Stimulated activated CD4-positive, alpha-beta T cell treated with anti-CD3 and anti-CD28 coated beads, Interleukin-15, amount 100 ng/mL, for 1 hour (primary cell): ENCODE results near the gene TAGLN3.

ENCODE experiments used
- DNase-seq, 2 donors: peaks; one replicate each; pipeline ENCODE4 v3.0.0-alpha.2; 2020; ENCODE audit warnings: low read depth in 1 of 2, low spot score in 1 of 2

TAGLN3 gene

DNA sequence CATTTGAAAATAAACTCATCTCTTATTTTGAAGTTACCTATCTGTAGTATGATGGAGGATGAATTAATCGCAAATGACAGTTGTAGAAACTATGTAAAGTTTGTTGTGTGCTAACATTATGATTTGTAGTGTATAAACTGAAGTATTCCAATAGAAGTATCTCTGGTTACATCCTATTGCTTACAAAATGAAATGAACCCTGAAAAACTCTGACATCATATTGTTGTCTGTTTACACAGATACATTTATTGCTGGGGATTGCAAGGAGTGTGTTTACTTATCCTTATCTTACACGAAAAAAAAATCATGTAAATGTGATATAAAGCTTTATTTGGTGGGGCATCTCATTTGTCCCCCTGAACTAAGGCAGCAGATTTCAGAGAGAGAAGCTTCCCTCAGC lies 22.5 kb upstream of the TAGLN3 start:
- no peak for DNase-seq

DNA sequence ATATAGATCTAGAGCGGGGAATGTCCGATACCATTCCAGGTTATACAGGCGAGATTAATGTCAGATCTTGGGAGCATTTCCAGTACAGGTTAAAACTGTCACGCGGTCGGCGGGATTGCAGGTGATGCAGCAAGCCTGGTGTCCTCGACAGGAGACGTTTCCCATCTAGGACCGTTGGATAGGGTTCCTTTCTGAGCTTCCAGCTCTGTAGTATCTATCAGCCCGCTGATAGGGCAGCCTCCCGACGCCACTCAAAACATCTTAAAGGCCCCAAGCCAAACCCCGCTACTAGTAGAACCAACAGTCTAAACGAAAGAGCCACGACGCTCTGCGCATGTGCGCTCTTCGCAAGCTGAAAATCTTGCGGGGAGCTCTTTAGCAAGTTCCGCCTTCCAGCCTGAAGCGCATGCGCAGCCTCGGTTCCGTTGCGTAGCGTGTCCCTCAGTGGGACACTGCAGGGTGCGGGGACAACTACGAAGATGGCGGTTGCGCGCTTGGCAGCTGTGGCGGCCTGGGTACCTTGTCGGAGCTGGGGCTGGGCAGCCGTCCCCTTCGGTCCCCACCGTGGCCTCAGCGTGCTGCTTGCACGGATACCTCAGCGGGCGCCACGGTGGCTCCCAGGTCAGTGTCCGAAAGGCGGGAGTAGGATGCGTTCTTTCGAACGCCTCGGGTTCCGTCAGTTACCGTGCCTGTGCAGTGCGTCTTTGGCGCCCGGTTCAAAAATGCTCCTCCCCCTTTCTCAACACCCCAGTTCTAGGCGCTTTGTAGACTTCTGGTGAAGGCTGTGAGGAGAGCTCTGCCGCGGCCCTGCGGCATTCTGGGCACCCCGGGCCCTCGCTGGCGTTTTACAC lies 19.9 kb upstream of the TAGLN3 start, which contains the start of gene ABHD10:
TSS of gene ABHD10 (plus strand) at position 444 of the 851 bp plus-strand sequence. CDS start at position 480, 36 bp downstream.
- DNase-seq, result peak; percentile 92 to 95

DNA sequence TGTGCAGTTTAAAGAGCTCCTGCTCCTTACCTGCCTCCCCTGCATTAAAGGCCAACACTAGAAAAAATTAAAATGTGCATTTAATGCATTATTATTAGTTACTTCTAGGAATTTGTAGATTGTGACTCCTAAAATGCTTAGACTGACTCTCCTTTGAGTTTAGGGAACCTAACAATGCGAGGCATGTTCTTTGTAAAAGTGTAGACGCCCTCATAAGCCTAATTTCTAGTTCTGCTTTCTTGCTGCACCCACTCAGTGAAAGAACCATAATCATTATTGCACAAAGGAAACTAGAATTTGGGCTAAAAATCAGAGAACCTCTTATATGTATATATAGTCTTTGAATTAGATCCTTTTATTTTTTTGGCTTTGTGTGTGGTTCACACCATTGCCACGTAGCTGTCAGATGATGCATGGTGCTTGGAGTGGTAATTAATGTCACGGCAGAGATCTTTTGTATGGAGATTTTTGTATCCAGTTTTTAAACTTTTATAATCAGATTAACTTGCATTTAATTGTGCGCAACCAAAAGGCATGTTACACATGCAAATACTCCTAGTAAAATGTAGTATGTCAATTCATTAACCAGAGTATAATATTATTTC lies 19.2 kb upstream of the TAGLN3 start:
- DNase-seq, result no peak

DNA sequence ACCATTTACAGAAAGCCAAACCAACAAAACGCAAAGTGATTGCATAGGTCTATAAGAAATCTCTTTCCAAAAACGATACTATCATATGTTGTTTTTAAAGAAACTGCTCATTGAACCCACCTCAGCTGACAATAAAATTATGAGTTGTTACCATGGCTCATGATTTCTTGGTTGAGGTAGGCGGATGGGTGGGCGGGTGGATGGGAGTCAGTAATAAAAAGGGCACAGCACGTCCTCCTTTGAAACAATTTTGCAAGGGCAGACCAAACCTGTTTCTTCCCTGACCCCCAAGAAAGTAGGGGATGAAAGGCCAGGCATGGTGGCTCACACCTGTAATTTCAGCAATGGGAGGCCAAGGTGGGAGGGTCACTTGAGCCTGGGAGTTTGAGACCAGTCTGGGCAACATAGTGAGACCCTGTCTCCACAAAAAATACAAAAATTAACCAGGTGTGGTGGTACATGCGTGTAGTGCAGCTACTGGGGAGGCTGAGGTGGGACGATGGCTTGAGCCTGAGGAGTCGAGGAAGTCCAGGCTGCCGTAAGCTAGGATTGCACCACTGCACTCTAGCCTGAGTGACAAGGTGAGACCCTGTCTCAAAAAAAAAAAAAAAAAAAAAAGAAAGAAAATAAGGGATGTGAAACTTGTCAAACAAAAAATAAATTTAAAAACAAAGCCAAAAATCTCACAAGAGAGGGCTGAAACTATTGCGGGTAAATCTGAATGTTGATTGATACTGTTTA lies 17.8 kb upstream of the TAGLN3 start:
- no peak for DNase-seq

DNA sequence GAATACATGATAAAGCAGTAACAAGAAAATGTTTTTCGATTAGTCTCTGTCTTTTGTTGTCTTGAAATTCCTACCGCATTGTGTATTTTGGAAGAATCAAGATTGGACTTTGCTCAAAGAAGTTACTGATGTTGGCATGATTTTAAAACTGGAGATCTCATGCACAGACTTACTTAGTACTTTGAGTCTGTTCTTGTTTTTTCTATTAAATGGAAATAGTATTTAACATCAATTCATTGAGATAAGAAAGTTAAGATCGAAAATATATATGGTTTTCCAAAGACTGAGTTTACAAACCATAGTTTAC lies 17.3 kb upstream of the TAGLN3 start:
- DNase-seq, result no peak

DNA sequence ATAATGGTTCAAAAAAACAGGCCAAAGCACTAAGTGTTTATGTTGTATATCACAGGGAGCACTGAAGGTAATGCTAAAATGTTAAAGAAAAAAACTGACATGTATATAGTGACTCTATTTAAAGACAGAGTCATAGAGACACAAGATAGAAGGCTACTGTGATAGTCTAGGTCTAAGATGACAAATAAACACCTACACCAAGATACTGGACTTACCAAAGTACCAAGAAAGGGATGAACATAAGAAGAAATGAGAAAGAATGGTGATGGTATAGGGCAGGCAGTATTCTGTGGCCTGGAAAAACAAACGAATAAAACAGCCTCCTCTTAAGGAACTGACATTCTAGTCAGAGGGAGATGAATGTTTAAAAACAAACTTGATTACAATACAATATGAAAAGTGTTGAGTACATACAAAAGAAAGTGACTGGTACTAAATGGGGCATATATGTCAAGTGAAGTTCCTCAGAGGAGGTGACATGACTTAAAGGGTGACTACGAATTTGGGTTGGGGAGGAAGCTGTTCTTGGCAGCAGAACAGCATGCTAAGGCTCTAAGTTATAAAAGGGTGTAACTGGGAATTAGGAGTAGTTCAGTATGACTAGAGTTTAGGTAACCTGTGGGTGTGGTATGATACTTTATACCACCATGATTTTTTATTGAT lies 14.0 kb upstream of the TAGLN3 start:
- no peak for DNase-seq

DNA sequence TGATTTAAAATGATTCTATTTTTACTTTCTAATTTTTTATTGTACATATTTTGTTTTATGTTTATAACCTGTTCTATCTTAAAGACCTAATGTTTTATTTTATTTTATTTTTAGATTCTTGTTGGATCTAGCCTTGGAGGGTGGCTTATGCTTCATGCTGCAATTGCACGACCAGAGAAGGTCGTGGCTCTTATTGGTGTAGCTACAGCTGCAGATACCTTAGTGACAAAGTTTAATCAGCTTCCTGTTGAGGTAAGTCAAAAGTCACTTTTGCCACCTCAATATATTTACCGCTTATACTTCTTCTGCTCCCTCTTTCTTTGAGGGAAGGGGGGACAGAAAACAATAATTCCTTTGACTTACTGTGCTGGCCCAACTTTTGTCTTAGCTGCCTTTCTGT lies 11.9 kb upstream of the TAGLN3 start:
- DNase-seq, result no peak

DNA sequence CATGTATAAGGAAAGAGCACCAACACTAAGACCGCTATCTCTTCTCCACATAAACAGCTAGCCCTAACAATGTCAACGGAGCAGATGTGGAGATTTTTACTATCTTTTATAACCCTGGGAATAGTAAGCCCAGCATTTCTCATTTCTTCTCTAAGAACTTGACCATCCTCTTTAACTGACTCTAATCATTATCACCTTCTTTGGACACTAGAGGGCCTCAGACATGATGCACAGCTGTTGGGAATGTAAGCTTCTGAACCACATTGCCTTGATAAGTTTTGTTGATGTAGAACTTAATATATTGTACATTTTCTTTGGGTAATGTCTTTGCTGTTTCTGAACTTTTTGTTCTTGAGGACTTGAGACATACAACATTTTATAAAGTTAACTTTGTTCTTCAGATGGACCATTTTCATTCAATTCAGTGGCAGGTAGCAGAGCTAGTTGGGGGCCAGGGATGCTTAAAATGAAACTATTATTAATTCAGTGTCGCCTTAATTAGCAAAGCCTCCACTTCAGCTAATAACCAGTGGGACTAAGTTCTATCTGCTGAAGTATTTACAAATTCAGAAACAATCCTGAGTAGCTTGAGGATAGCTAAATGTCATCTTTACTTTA lies 9.6 kb upstream of the TAGLN3 start:
- no peak for DNase-seq

DNA sequence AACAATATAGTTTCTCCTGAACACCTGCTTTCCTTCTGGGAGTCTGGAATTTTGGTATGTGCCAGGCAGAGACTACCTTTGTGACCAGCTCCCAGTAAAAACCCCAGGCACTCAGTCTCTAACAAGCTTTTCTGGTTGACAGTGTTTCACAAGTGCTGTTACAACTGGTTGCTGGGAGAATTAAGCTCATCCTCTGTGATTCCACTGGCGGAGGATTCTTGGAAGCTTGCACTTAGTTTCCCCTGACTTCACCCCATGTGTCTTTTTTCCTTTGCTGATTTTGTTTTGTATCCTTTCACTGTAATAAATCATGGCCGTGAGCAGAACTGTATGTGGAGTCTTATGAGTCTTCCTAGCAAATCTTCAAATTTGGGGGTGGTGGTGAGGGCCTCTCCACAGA lies 5.7 kb upstream of the TAGLN3 start:
- no peak for DNase-seq

DNA sequence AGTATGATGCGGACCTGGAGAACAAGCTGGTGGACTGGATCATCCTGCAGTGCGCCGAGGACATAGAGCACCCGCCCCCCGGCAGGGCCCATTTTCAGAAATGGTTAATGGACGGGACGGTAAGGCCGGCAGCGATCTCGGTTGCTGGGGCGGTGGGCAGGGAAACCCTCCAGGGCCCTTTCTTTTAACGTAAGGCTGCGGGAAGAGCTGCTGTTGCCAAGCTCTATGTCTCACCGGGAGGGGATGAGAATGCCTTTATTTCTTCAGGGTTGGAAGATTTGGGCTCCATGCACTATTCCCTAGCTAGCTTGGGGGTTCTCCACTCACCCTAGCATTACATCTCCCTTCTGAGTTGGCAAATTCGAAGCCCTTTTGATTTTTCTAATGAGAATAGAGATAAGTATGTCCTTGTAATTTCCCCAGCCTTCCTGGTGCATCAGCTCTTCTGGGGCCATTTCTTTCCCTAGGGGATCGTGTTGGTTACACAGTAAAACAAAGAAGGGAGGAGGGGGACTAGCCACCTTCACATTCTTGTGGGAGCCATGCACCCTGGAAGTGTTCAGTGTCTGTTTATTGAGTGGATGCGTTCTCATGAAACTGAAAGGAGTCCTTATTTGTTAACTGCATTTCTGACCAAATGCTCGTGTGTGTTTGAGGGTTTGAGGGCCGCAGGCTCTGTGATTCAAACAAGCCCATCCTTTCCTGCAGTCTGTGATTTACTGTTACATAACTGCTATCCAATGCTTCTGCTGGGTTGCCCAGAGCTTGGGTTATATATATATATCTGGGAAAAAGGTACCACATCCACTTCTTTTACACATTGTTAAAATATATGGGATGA lies 982 bp downstream of the TAGLN3 start:
- no peak for DNase-seq

DNA sequence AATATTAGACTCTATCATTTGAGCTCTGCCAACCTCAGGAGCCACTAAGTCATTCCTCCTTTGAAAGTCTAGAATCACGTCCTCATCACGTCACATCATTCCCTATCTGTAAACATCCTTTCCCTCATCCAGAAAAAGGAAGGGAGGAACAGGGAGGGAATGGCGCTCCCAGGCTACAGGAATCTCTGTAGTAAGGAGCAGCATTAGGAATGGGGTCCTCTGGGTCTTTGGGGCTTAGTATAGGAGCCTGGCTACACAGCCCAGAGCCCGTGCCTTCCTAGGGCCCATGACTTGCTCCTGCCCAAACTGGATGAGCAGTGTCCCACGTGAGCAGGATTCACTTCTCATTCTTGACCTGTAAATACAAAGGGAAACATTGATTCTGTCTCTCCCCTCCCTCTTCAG lies 1.6 kb downstream of the TAGLN3 start:
- no peak for DNase-seq

DNA sequence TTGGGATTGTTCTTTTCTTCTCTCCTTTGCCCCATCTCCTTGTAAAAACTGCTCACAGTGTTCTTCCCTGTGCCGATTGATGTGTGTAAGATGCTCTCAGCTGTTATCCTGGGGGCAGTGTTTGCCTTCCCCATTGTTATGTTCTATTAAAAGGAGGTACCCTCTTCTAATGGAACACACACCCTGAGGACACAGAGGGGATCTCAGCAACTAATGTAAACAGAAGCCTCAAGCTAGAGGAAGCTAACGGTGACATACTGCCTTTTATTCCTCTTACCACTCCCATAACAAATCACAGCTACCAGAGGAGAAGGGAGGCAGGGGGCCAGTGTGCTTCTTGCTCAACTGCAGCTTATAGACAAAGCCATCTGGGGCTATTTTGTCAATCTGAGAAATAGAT lies 2.2 kb downstream of the TAGLN3 start:
- no peak for DNase-seq

DNA sequence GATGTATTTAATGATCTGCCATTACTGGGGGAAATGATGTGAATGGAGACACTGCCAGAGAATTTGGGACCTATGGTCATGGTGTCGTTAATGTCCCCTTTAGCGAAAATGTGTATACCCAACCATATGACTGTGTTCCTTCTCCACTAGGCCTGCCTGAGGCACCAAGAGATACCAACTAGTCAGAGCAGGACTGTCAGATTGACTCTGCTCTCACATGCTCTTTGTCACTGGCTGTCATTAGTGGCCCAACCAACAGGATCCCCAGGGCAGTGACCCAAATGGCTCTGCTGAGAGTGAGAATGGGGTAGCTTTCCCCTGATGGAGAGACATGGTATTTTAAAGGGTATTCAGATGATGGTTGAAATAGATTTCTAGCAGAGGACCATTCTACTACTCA lies 2.8 kb downstream of the TAGLN3 start:
- no peak for DNase-seq

DNA sequence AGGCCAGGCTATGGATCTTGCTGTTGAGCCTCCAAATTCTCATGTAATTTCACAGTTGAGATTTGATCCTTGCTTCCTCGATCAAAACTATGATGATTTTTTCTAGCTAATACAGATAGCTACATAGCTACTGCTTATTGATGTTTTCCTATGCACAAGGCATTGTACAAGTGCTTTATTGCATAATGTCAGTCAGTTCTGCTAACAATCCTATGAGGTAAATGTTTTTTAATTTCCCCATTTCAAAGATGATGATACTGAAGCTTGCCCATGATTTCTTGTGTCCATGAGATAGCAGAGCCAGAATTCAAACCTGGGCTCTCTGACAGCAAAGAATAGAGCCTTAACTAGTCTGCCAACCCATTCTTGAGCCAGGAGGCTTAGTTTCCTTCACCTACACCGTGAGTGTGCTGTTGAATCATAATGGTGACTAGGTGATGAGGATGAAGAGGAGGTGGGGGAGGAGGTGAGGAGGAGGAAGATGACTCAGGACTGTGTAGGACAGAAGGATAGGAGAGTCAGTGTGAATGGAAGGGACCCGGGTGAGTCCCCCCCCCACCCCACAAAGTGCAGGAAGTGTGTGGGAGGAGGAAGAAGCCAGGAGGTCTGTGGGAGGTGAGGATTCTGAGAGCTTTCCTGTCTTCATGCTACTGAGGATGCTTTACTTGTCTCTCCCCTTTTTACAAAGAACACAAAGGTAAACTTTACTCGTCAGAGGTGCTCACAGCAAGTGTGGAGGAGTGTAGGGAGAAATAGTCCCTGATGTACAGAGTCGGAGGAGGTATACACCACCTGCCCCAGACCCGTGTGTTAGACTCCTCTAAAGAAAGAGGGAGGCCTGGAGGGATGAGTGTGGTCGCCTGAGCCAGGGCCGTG lies 3.6 kb downstream of the TAGLN3 start:
- peak in 1 of 2 donors; percentile 40 for DNase-seq

DNA sequence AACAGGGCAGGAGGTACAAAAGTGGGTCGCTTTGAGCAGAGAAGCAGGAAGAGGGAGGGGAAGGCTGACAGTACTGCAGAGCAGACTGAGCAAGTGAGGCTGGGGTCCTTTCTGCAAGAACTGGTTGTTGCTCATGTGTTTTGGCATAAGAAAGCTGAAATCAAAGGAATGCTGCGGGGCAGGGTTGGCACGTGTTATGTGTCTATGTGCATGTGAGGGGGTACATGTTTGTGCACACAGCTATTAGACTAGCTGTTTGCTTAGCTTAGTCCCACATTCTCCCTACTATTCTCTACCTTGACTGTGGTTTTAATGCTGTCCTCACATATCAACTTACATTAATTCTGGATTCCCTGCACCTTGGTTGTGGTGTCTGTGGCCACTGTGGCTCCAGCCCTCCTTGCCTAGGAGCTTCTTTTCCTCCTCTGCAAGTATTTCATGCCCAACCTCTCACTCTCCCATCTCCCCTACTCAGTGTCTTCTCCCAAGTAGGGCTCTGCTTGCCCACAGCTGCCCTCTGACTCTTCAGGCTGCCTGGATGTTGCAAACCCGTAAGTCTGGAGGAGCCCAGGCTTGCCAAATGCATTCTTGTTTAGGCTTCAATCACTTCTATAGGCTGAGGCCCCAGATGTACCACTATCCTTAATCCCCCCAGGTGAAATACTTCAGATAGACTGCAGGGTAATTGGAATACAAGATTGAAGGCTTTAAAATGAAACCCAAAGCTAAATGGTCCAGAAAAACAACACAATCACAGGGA lies 4.8 kb downstream of the TAGLN3 start:
- no peak for DNase-seq

DNA sequence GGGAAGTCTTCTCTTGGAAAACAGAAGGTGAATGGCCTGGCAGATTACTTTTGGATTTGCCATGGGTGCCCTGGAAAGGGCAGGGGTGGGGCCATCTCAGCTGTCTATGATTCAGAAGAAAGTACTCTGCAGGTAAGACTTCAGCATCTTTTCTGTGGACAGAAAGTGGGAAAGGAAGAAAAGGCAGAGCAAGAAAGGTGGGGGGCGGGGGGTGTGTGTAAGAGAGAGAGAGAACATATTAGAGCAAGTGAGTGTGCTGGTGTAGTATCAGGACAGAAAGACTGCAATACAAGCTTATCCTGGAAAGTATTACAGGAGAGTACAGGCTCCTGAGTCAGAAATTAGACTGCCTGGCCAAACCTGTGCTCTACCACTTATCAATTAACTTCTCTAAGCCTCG lies 5.5 kb downstream of the TAGLN3 start:
- DNase-seq, result no peak

DNA sequence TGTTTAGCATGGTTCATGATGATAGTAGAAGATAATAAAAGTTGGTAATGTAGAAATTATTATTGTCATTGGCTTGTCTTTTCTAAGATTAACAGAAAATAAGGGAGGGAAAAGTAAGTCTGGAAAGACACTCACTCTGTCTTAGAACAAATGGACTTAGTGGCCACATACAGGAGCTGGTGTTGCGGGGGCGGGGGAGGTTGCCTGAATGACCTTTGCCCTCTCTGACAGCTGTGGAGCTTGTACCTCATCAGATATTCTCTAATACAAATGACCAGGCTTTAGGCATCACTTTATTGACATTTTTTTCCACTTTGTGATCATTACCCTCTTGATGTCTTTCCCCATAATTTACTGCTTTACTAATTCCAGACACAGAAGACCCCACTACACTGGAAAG lies 5.9 kb downstream of the TAGLN3 start:
- no peak for DNase-seq

DNA sequence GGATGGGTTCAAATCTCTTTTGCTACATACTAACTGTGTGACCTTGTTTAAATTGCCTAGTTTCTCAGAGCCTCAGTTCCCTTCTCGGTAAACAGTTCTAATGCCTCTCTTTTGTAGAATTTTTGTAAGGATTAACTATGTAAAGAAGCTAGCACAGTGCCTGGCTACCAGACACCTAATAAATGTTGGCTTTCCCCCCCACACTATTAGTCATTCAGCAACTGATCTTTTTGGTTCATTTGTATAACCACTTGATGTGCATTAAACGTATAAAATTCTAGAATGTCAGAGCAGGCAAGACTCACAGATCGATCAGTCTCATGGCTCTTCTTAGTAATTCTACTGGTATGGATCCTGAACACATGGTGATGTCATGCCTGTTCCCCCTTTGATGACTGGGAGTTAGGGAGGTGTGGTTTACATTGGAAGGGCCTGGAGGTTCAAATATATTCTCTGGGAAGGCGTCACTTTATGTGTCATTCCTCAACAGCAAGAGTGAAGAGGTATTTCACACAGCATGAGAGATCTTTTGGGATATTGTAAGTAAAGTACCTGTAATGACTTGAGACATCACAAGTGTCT lies 6.5 kb downstream of the TAGLN3 start:
- DNase-seq, result no peak
